ENCODE measurements around the gene BAIAP2L1. TPM values are rescaled to one million over a fixed set of nuclear protein-coding genes. Genes with fewer than 3 reads are reported as not detected.

BAIAP2L1 gene
- total and polyA plus RNA-seq, 9 of the 15 experiments (the other 6 are each of a cell fraction or from before 2014, with no cell fraction given): 4.2 to 29.8 (median 15.5) TPM

- CTCF ChIA-PET (ENCODE audit: low intra/inter-chr PET ratio): no interaction called here
- intact Hi-C loops (cut with micrococcal nuclease): no loop called here
- Histone ChIP-seq H3K4me2 (ENCODE audit: insufficient read depth, low read length) (no peak overlapping the region), H3K9ac (ENCODE audit: insufficient read depth in 1 of 2, low read depth in 2 of 2, low read length in 2 of 2) (no peak overlapping the region), H3K36me3 (ENCODE audit: control insufficient read depth, insufficient read depth, low read length) (peaks cover 37% of the 10 kb centered on the region), H3K9me1 (ENCODE audit: control insufficient read depth, insufficient read depth, low read length) (no peaks in the 10 kb centered on the region), H2AFZ (ENCODE audit: low read depth, low read length) (no peak overlapping the region), H4K20me1 (replicated peaks; ENCODE audit: control insufficient read depth, insufficient read depth, low read length) (peaks cover 14% of the 10 kb centered on the region), H3K4me3 (no peak overlapping the region), H3K79me2 (ENCODE audit: control insufficient read depth, insufficient read depth, low read length) (no peaks in the 10 kb centered on the region), H3K27me3 (ENCODE audit: control insufficient read depth in 2 of 2, insufficient read depth in 2 of 2, low read length in 2 of 2) (peaks cover 2 to 29% of the 10 kb centered on the region in 2 experiments; a peak in 2 of 5 replicates), H3K9me3 (replicated peaks; ENCODE audit: control insufficient read depth, insufficient read depth, low read depth, low read length) (no peaks in the 10 kb centered on the region), H3K4me1 (replicated peaks in 1 of 2; ENCODE audit: control insufficient read depth in 2 of 2, insufficient read depth in 2 of 2, low read length in 2 of 2) (peaks cover 5 to 9% of the 10 kb centered on the region in 2 experiments; a peak in 3 of 5 replicates), H3K27ac (ENCODE audit: extremely low read depth, low read depth, low read length) (no peak overlapping the region)
- BruUV-seq (replicated peaks): no TSS peak
- WGBS (ENCODE audit: insufficient coverage, low coverage, missing lambda C conversion rate): 57% methylated on average over 14 of the region's 14 CpGs
- in situ Hi-C loops (cut with MboI): no loop called here
- FAIRE-seq (no peak), ATAC-seq (no peak), DNase-seq (ENCODE audit: extremely low read depth in 1 of 4, low spot score in 3 of 4) (no peak)
- POLR2A ChIA-PET: interaction anchor here (1.0 kb wide), 1 partner anchor 69 kb away, joined by 3 read pairs; no protein-coding TSS in a partner anchor
- TF ChIP-seq ZFX (CRISPR knock-in tag; IDR thresholded peaks at IDR 0.05) (no peak), BCOR (IDR thresholded peaks at IDR 0.05) (no peak), NCOR1 (IDR thresholded peaks at IDR 0.05) (no peak), FIP1L1 (IDR thresholded peaks at IDR 0.05; ENCODE audit: low read depth, low read length, poor library complexity, severe bottlenecking) (no peak), HINFP (tag; conservative IDR thresholded peaks at IDR 0.05; ENCODE audit: low read depth) (no peak), ZC3H4 (CRISPR knock-in tag; IDR thresholded peaks at IDR 0.05; ENCODE audit: borderline replicate concordance) (no peak)
- TF ChIP-seq, protein P1, sequence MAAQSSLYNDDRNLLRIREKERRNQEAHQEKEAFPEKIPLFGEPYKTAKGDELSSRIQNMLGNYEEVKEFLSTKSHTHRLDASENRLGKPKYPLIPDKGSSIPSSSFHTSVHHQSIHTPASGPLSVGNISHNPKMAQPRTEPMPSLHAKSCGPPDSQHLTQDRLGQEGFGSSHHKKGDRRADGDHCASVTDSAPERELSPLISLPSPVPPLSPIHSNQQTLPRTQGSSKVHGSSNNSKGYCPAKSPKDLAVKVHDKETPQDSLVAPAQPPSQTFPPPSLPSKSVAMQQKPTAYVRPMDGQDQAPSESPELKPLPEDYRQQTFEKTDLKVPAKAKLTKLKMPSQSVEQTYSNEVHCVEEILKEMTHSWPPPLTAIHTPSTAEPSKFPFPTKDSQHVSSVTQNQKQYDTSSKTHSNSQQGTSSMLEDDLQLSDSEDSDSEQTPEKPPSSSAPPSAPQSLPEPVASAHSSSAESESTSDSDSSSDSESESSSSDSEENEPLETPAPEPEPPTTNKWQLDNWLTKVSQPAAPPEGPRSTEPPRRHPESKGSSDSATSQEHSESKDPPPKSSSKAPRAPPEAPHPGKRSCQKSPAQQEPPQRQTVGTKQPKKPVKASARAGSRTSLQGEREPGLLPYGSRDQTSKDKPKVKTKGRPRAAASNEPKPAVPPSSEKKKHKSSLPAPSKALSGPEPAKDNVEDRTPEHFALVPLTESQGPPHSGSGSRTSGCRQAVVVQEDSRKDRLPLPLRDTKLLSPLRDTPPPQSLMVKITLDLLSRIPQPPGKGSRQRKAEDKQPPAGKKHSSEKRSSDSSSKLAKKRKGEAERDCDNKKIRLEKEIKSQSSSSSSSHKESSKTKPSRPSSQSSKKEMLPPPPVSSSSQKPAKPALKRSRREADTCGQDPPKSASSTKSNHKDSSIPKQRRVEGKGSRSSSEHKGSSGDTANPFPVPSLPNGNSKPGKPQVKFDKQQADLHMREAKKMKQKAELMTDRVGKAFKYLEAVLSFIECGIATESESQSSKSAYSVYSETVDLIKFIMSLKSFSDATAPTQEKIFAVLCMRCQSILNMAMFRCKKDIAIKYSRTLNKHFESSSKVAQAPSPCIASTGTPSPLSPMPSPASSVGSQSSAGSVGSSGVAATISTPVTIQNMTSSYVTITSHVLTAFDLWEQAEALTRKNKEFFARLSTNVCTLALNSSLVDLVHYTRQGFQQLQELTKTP (IDR thresholded peaks at IDR 0.05; ENCODE audit: low read depth in 1 of 2, partially characterized antibody in 2 of 2): no peak
Observed at GRCh38 chr7:98307971-98308466, 92.9 kb downstream of the BAIAP2L1 start.
